ENCODE measurements around the gene LUZP4. TPM values are rescaled to one million over a fixed set of nuclear protein-coding genes. Genes with fewer than 3 reads are reported as not detected.
"Not testable (repeated sequence)": the region's sequence is repeated elsewhere in the genome, so short reads cannot be mapped to it uniquely, and the experiment has no call there.

Gene LUZP4
- total and polyA plus RNA-seq, 10 of the 15 experiments (the other 5 are each of a cell fraction or from before 2014, with no cell fraction given) = not detected

GRCh38 chrX:115345615-115346014 is 56.1 kb downstream of the LUZP4 start:
- H3K9ac ChIP-seq (ENCODE audit: control insufficient read depth, insufficient read depth, low read length) = no peak overlapping the region
- H3K9me3 ChIP-seq (replicated peaks; ENCODE audit: control insufficient read depth, insufficient read depth, low read length) = no peaks in the 10 kb centered on the region; the same call in 2 of the 3 replicates
- TF ChIP-seq ZNF217 (IDR thresholded peaks at IDR 0.05) = no peak
- TF ChIP-seq FOXM1 (IDR thresholded peaks at IDR 0.05; ENCODE audit: low read depth, low read length) = no peak
- no peak for TF ChIP-seq ZNF384 (IDR thresholded peaks at IDR 0.05; ENCODE audit: borderline replicate concordance, low read depth, low read length)
- no peak for TF ChIP-seq NFIC (IDR thresholded peaks at IDR 0.05; ENCODE audit: low read depth, low read length)
- TF ChIP-seq POU2F2 (IDR thresholded peaks at IDR 0.05; ENCODE audit: borderline replicate concordance, low read depth, low read length) = no peak
- TF ChIP-seq ETV6 (conservative IDR thresholded peaks at IDR 0.05 in 1 of 2, IDR thresholded peaks at IDR 0.05 in 1 of 2; ENCODE audit: borderline replicate concordance in 1 of 2, low read depth in 1 of 2) = no peak
- no peak for TF ChIP-seq SP1 (IDR thresholded peaks at IDR 0.05; ENCODE audit: low read depth, low read length)
- TF ChIP-seq JUND (IDR thresholded peaks at IDR 0.05; ENCODE audit: low read depth, low read length) = no peak
- TF ChIP-seq ZNF274 (IDR thresholded peaks at IDR 0.05; ENCODE audit: insufficient read depth, insufficient read length) = no peak
- TF ChIP-seq GABPA (IDR thresholded peaks at IDR 0.05; ENCODE audit: low read depth) = no peak
- no peak for TF ChIP-seq IKZF1 (conservative IDR thresholded peaks at IDR 0.05)
- no peak for TF ChIP-seq ZNF207 (IDR thresholded peaks at IDR 0.05; ENCODE audit: borderline replicate concordance)
- no peak for TF ChIP-seq IKZF2 (IDR thresholded peaks at IDR 0.05)
- no peak for TF ChIP-seq CREB1 (IDR thresholded peaks at IDR 0.05; ENCODE audit: low read depth)
- TF ChIP-seq E2F8 (IDR thresholded peaks at IDR 0.05; ENCODE audit: low read depth, partially characterized antibody) = no peak
- no peak for TF ChIP-seq SIX5 (IDR thresholded peaks at IDR 0.05; ENCODE audit: low read depth, low read length, severe bottlenecking)
- TF ChIP-seq PAX8 (IDR thresholded peaks at IDR 0.05) = no peak
- H3K4me1 ChIP-seq (ENCODE audit: control insufficient read depth, insufficient read depth, low read length) = no peaks in the 10 kb centered on the region
- no peaks in the 10 kb centered on the region for H3K36me3 ChIP-seq (ENCODE audit: control insufficient read depth in 2 of 2, insufficient read depth in 2 of 2, low read length in 1 of 2)
- DNase-seq (ENCODE audit: low read depth, low spot score) = no peak
- no peak overlapping the region for H3K27ac ChIP-seq (ENCODE audit: control insufficient read depth, insufficient read depth)
- no peaks in the 10 kb centered on the region; a peak in 1 of 4 replicates for H3K27me3 ChIP-seq (replicated peaks in 1 of 2; ENCODE audit: control insufficient read depth in 2 of 2, insufficient read depth in 2 of 2, low read length in 1 of 2)
- ATAC-seq = no peak
- RAD21 ChIA-PET (ENCODE audit: unreplicated experiment) = interaction anchor here (0.8 kb wide), 1 partner anchor 15 kb away, joined by 3 read pairs; no protein-coding TSS in a partner anchor
- intact Hi-C loops (cut with micrococcal nuclease; ENCODE audit: unreplicated experiment) (no loop called here), in situ Hi-C loops (cut with MboI) (no loop called here)
- BruUV-seq (replicated peaks) = no TSS peak
- no peak for FAIRE-seq
- WGBS (ENCODE audit: insufficient coverage, insufficient replicate concordance, low lambda C conversion rate, missing lambda C conversion rate) = 15% methylated on average over 3 of the region's 3 CpGs
- H2AFZ ChIP-seq (ENCODE audit: control insufficient read depth, low read depth, low read length) = no peak overlapping the region
- no peaks in the 10 kb centered on the region for H4K20me1 ChIP-seq (ENCODE audit: control insufficient read depth, insufficient read depth)
- H3K79me2 ChIP-seq (ENCODE audit: control insufficient read depth, insufficient read depth, low read length) = no peaks in the 10 kb centered on the region
- no peak overlapping the region for H3K4me3 ChIP-seq
- POLR2A ChIA-PET = no interaction called here
- SMC1A ChIA-PET (ENCODE audit: uncharacterized antibody, unreplicated experiment) = interaction anchor here (1.2 to 3.1 kb wide), 5 partner anchors 9 to 297 kb away, joined by 4 to 13 read pairs (median 5); no protein-coding TSS in a partner anchor
- CTCF ChIA-PET = interaction anchor here (1.0 to 2.0 kb wide), 3 partner anchors 16 to 297 kb away, joined by 3 to 8 read pairs (median 4); no protein-coding TSS in a partner anchor
- H3K4me2 ChIP-seq (ENCODE audit: control insufficient read depth, insufficient read depth) = no peak overlapping the region

GRCh38 chrX:115346738-115347137 is 57.2 kb downstream of the LUZP4 start:
- H3K4me3 ChIP-seq; H2AFZ ChIP-seq (ENCODE audit: control insufficient read depth, low read depth, low read length); H3K4me1 ChIP-seq (ENCODE audit: control insufficient read depth, insufficient read depth, low read length); SMC1A ChIA-PET (ENCODE audit: uncharacterized antibody, unreplicated experiment); POLR2A ChIA-PET; in situ Hi-C loops (cut with MboI); RAD21 ChIA-PET (ENCODE audit: unreplicated experiment); intact Hi-C loops (cut with micrococcal nuclease; ENCODE audit: unreplicated experiment); CTCF ChIA-PET; FAIRE-seq; H3K27me3 ChIP-seq (replicated peaks in 1 of 2; ENCODE audit: control insufficient read depth in 2 of 2, insufficient read depth in 2 of 2, low read length in 1 of 2); H3K79me2 ChIP-seq (ENCODE audit: control insufficient read depth, insufficient read depth, low read length); H3K9ac ChIP-seq (ENCODE audit: control insufficient read depth, insufficient read depth, low read length); BruUV-seq (replicated peaks); H3K27ac ChIP-seq (ENCODE audit: control insufficient read depth, insufficient read depth); H3K4me2 ChIP-seq (ENCODE audit: control insufficient read depth, insufficient read depth); H3K9me3 ChIP-seq (replicated peaks; ENCODE audit: control insufficient read depth, insufficient read depth, low read length); H3K36me3 ChIP-seq (ENCODE audit: control insufficient read depth in 2 of 2, insufficient read depth in 2 of 2, low read length in 1 of 2); DNase-seq (ENCODE audit: low read depth, low spot score); ATAC-seq; H4K20me1 ChIP-seq (ENCODE audit: control insufficient read depth, insufficient read depth): not testable (repeated sequence)
- 91% methylated on average over 4 of the region's 14 CpGs for WGBS (ENCODE audit: insufficient coverage, insufficient replicate concordance, low lambda C conversion rate, missing lambda C conversion rate)
